ENCODE data around the gene FCHSD2.

FCHSD2 gene

DNA sequence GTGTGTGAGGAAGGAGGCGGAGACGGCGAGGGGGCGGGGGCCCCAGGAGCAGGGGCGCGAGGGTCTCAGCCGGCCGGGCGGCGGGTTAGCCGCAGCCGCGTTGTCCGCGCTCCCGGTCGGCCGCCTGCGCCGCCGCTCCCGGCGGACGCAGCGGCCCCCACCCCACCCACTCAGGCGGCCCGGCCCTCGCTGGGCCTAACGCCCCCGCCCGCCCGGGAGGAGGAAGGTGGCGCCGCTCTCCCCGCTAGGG is at the start of gene FCHSD2:
FCHSD2 (minus strand) TSS at position 191 of the 250 bp plus-strand sequence. CDS start 441 bp downstream, outside the sequence.
- TF ChIP-seq, protein P1, sequence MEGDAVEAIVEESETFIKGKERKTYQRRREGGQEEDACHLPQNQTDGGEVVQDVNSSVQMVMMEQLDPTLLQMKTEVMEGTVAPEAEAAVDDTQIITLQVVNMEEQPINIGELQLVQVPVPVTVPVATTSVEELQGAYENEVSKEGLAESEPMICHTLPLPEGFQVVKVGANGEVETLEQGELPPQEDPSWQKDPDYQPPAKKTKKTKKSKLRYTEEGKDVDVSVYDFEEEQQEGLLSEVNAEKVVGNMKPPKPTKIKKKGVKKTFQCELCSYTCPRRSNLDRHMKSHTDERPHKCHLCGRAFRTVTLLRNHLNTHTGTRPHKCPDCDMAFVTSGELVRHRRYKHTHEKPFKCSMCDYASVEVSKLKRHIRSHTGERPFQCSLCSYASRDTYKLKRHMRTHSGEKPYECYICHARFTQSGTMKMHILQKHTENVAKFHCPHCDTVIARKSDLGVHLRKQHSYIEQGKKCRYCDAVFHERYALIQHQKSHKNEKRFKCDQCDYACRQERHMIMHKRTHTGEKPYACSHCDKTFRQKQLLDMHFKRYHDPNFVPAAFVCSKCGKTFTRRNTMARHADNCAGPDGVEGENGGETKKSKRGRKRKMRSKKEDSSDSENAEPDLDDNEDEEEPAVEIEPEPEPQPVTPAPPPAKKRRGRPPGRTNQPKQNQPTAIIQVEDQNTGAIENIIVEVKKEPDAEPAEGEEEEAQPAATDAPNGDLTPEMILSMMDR (IDR thresholded peaks at IDR 0.05; ENCODE audit: borderline replicate concordance, insufficient read depth, low read depth, low read length), result no peak
- H3K4me3 ChIP-seq (ENCODE audit: low read depth, low read length), result peak within 1 kb of the TSS; percentile 98

DNA sequence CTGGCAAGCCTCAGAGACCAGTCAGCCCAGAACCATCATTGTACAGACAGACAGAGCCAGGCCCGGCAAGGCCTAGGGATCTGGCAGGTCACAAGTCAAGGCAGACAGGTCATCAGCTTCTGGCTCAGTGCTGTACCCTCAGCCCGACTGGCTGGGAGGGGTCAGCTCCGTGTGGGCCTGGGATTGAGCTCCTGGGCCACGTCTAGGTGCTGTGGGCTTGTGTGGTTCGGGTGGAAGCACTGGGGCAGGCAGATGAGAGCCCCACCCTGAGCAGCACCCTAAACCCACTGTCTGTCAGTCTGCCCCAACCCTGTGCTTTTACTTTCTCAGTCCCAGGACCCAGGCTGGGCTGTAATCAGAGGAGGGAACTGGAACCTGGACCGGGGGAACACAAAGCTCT is 49.0 kb upstream of the FCHSD2 start:
- TF ChIP-seq, protein P1 (IDR thresholded peaks at IDR 0.05; ENCODE audit: borderline replicate concordance, insufficient read depth, low read depth, low read length), result no peak

DNA sequence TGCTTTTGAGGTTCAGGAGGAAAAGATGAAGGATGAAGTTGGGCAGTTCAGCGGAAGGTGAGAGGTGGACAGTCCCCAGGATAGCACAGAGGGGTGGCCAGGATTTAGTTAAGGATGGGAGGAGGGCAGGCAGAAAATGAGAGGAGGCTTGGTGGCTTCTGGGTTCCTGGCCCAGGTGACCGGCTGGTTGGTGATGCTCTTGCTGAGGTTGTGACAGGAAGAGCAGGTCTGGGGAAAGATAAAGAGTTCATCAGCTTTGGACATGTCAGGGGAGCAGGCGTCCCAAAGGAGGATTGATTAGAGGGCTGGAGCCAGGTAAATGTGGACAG is 48.4 kb upstream of the FCHSD2 start:
- TF ChIP-seq, protein P1 (IDR thresholded peaks at IDR 0.05; ENCODE audit: borderline replicate concordance, insufficient read depth, low read depth, low read length), result no peak

More for the DNA sequence above, 49.0 kb upstream of the FCHSD2 start:
- no peak overlapping the region for H3K4me3 ChIP-seq (ENCODE audit: low read depth, low read length)

DNA sequence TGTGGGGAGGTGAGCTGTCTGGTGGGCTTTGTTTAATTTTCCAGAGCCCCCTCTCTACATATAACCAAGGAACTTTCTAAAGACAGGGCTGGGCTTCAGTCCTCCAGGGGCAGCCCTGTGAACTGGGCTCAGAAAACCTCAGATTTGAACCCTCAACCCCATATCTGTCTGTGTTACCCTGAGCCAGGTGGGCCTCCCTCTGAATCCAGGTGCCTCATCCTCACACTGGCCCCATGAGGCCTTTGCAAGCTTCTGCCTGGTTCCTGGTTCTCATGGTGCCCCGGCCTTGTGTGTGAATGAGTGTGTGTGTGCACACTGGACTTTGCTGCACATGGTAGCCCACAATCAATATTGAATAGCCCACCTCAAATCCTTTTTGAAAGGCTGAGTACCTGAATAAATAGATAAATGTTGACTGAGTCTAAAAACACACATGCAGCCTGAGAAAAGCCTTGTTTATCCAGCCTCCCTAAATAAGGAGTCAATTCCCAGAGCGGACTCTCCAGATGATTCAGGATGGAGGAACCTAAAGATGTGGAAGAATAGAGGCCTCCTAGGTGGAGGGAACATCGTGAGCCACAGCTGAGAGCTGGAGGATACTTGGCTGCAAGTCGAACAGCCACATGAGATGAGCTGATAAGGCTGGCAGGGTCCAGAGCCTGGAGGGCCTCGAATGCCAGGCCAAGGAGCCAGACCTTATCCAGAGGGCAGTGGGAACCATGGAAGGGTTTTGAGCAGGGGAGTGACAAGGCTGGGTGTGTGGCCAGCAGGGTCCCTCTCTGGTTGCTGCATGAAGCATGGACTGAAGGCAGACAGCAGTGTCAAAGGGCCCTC is 47.8 kb upstream of the FCHSD2 start:
- TF ChIP-seq, protein P1 (IDR thresholded peaks at IDR 0.05; ENCODE audit: borderline replicate concordance, insufficient read depth, low read depth, low read length), result no peak
- H3K4me3 ChIP-seq (ENCODE audit: low read depth, low read length), result no peak overlapping the region

More for the DNA sequence above, 48.4 kb upstream of the FCHSD2 start:
- no peak overlapping the region for H3K4me3 ChIP-seq (ENCODE audit: low read depth, low read length)

DNA sequence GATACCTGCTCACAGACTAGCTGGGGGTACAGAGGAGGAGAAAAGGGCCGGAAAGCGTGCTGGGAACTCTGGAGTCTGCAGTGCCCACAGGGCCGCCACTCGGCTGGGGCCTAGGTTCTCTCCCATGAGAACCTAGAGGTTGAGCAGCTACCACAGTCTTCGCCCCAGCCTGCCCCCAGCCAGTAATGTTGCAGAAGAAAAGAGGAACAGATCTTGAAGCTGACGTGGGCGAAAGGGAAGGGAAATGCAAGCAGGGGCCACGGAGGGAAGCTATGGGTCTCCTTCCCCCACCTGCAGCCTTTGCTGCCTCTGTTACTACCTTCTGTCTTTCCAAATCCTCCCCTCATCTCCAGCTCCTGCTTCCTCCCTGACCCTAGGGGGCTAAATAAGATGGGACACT is 47.2 kb upstream of the FCHSD2 start:
- TF ChIP-seq, protein P1 (IDR thresholded peaks at IDR 0.05; ENCODE audit: borderline replicate concordance, insufficient read depth, low read depth, low read length), result no peak
- H3K4me3 ChIP-seq (ENCODE audit: low read depth, low read length), result no peak overlapping the region

DNA sequence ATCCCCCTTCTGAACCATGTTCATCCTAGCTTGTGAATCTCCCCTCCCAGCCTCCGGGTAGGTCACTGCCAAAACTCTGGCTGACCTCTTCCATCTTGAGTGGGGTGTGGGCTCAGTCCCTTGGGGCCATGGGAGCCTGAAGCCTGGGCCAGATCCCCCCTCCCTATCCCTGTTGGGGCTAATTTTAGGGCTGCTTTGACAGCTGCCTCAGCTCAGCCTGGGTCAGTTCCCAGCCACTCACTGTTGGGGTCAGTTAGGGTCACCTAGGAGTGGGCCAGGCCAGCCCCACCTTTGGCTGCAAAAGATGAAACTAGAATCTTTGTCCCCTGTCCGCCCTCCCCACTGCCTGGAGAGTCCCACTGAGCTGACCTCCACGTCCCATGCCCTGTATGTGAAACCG is 46.2 kb upstream of the FCHSD2 start:
- TF ChIP-seq, protein P1 (IDR thresholded peaks at IDR 0.05; ENCODE audit: borderline replicate concordance, insufficient read depth, low read depth, low read length), result no peak
- H3K4me3 ChIP-seq (ENCODE audit: low read depth, low read length), result no peak overlapping the region

DNA sequence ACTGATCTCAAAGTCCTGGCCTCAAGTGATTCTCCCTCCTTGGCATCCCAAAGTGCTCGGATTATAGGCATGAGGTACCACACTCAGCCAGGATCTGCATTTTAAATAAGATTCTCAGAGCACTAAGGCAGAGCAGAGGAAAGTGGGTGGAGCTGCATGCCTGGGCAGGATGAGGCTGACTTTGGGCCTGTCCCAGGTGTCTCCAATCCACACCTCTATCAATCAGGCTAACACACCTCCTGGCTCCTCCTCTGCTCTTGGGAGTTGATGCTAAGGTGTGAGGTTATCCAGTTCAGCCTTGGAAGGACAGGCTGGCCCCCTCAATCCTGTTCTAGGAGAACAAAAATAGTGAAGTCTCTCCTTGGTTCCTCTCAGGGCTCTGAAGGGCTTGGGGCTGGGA is 45.7 kb upstream of the FCHSD2 start:
- no peak overlapping the region for H3K4me3 ChIP-seq (ENCODE audit: low read depth, low read length)
- TF ChIP-seq, protein P1 (IDR thresholded peaks at IDR 0.05; ENCODE audit: borderline replicate concordance, insufficient read depth, low read depth, low read length), result no peak
